GM18951 (cell line): ENCODE results near the gene PDE2A.

ENCODE experiments used
- POLR2A ChIP-seq: IDR thresholded peaks from 4 replicates; pipeline ENCODE4 v1.6.1; 2011; ENCODE audit warnings: mild to moderate bottlenecking; ENCODE audit not compliant: insufficient read length, insufficient read depth; ENCODE audit errors: extremely low read depth
- in situ Hi-C: fragments of 300-500 bp; cut with MboI; formaldehyde crosslinking; loops from one replicate; pipeline ENCODE4 v1.12.0; 2022; ENCODE audit warnings: low sequenced_read_pairs, mixed read lengths, inconsistent platforms; ENCODE audit not compliant: unreplicated experiment

PDE2A gene

GRCh38 chr11:72609045-72609444 is 65.2 kb downstream of the PDE2A start:
- TF ChIP-seq POLR2A, result no peak
- in situ Hi-C loops, result no loop called here

- in situ Hi-C loops, result no loop called here
- no peak for TF ChIP-seq POLR2A
Measured at GRCh38 chr11:72607496-72607895, 66.7 kb downstream of the PDE2A start.

- in situ Hi-C loops, result no loop called here
- no peak for TF ChIP-seq POLR2A
Measured at GRCh38 chr11:72606748-72607468, 67.3 kb downstream of the PDE2A start.

GRCh38 chr11:72605973-72606747 is 68.1 kb downstream of the PDE2A start:
- TF ChIP-seq POLR2A, result no peak
- in situ Hi-C loops, result no loop called here

- TF ChIP-seq POLR2A, result no peak
- in situ Hi-C loops, result no loop called here
Measured at GRCh38 chr11:72604256-72604655, 70.0 kb downstream of the PDE2A start.

GRCh38 chr11:72602250-72602904 is 71.8 kb downstream of the PDE2A start:
- in situ Hi-C loops, result no loop called here

GRCh38 chr11:72600557-72600956 is 73.7 kb downstream of the PDE2A start:
- in situ Hi-C loops, result no loop called here

More at GRCh38 chr11:72602250-72602904, 71.8 kb downstream of the PDE2A start:
- TF ChIP-seq POLR2A, result no peak

GRCh38 chr11:72599325-72600117 is 74.7 kb downstream of the PDE2A start:
- no peak for TF ChIP-seq POLR2A
- in situ Hi-C loops, result no loop called here

More at GRCh38 chr11:72600557-72600956, 73.7 kb downstream of the PDE2A start:
- TF ChIP-seq POLR2A, result no peak

GRCh38 chr11:72598906-72599305 is 75.3 kb downstream of the PDE2A start:
- TF ChIP-seq POLR2A, result no peak
- in situ Hi-C loops, result no loop called here

GRCh38 chr11:72598466-72598865 is 75.8 kb downstream of the PDE2A start:
- TF ChIP-seq POLR2A, result no peak

GRCh38 chr11:72597721-72598120 is 76.5 kb downstream of the PDE2A start:
- in situ Hi-C loops, result no loop called here
- no peak for TF ChIP-seq POLR2A

More at GRCh38 chr11:72598466-72598865, 75.8 kb downstream of the PDE2A start:
- in situ Hi-C loops, result no loop called here

- in situ Hi-C loops, result no loop called here
- TF ChIP-seq POLR2A, result no peak
Measured at GRCh38 chr11:72595292-72595684, 78.9 kb downstream of the PDE2A start.
